Measurements from ENCODE around the gene MED12L. TPM values are rescaled to one million over a fixed set of nuclear protein-coding genes. Genes with fewer than 3 reads are reported as not detected.

MED12L gene
- total RNA-seq, 1 experiment from 2014 or later = 14.9 TPM

DNA sequence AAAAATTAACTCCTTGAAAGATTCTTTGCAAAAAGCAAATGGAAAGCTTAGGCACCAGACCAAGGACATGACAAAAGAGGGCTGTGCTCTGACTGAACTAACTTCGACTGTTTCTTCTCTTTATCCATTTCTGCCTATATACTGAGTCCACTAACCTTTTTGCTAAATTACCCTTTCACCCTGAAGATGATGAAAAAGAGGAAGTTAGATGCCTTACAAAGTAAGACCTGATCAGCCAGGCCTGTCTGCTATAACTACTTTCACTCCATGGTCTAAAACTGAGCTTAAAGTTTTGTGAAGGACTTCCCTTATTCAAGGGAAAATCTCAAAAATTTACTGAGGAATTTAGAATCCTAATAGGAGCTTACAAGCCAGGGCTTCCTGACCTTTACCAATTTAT lies 381.6 kb downstream of the MED12L start:
- no peak overlapping the region for H3K4me3 Mint-ChIP-seq
- Histone ChIP-seq H2AK5ac (ENCODE audit: insufficient read length, low read length) (no peak overlapping the region), H3K23me2 (ENCODE audit: insufficient read length, low read depth, low read length, poor library complexity, severe bottlenecking) (no peaks in the 10 kb centered on the region), H2BK20ac (ENCODE audit: low read depth, low read length, poor library complexity, severe bottlenecking) (no peak overlapping the region), H4K5ac (ENCODE audit: insufficient read length, low read depth, low read length) (no peak overlapping the region), H3K79me2 (ENCODE audit: insufficient read depth, low read length) (no peaks in the 10 kb centered on the region), H3K23ac (ENCODE audit: insufficient read length, low read depth, low read length) (no peak overlapping the region), H3K27ac (ENCODE audit: insufficient read length, low read depth, low read length) (no peak overlapping the region), H4K91ac (ENCODE audit: insufficient read length, low read depth, low read length) (no peak overlapping the region), H4K8ac (replicated peaks; ENCODE audit: insufficient read length, low read depth, low read length) (no peak overlapping the region), H3K9ac (ENCODE audit: extremely low read depth, insufficient read length, low read length) (no peak overlapping the region), H2BK15ac (ENCODE audit: low read depth, low read length) (no peak overlapping the region), H3K4me1 (ENCODE audit: insufficient read depth, low read length) (no peaks in the 10 kb centered on the region), H2BK120ac (ENCODE audit: low read depth, low read length, poor library complexity, severe bottlenecking) (no peak overlapping the region), H3K79me1 (ENCODE audit: insufficient read depth, low read depth, low read length, poor library complexity, severe bottlenecking) (no peaks in the 10 kb centered on the region), H3K56ac (ENCODE audit: insufficient read length, low read depth, low read length) (no peak overlapping the region), H3K4ac (ENCODE audit: low read depth, low read length) (no peak overlapping the region), H3K18ac (ENCODE audit: insufficient read length, low read depth, low read length) (no peak overlapping the region), H3K9me3 (ENCODE audit: control insufficient read depth, low read depth, low read length) (no peaks in the 10 kb centered on the region), H3T11ph (ENCODE audit: low read length) (no peak overlapping the region), H4K20me1 (ENCODE audit: control insufficient read depth, insufficient read depth, insufficient read length) (no peaks in the 10 kb centered on the region), H3K4me2 (ENCODE audit: insufficient read depth, insufficient read length, low read length) (no peak overlapping the region), H3K14ac (ENCODE audit: insufficient read depth, low read length) (no peak overlapping the region), H2BK12ac (ENCODE audit: insufficient read length, low read depth, low read length) (no peak overlapping the region), H2BK5ac (ENCODE audit: insufficient read length, low read length) (no peak overlapping the region), H3K27me3 (ENCODE audit: insufficient read depth, low read length) (no peaks in the 10 kb centered on the region), H2AFZ (ENCODE audit: low read length) (no peak overlapping the region)
- no peak overlapping the region for H3K27ac Mint-ChIP-seq
- H3K36me3 Mint-ChIP-seq (ENCODE audit: insufficient read depth in 1 of 3, low read depth in 3 of 3) = no peaks in the 10 kb centered on the region
- no peak for TF ChIP-seq CTCF (conservative IDR thresholded peaks at IDR 0.05)
- H3K9me3 Mint-ChIP-seq = peaks cover 0 to 2% of the 10 kb centered on the region in 2 experiments; a peak in 1 of 5 replicates
- H3K4me1 Mint-ChIP-seq = no peaks in the 10 kb centered on the region
- no peak for DNase-seq
- no peaks in the 10 kb centered on the region for H3K27me3 Mint-ChIP-seq (ENCODE audit: low read depth)
- WGBS (ENCODE audit: extremely low coverage, insufficient read length, low lambda C conversion rate) = no CpG with 5 or more reads among the region's 1 CpG

All from H9 (cell line).